GM19468 (cell line): ENCODE data around the gene GNG3.
"Not testable (repeated sequence)": the region's sequence is repeated elsewhere in the genome, so short reads cannot be mapped to it uniquely, and the experiment has no call there.

ENCODE experiments used
- ATAC-seq: cut with Tn5 transposase; IDR thresholded peaks from one replicate; pipeline ENCODE4 v1.9.1; 2021; ENCODE audit warnings: mild to moderate bottlenecking, moderate library complexity, moderate number of reproducible peaks; ENCODE audit not compliant: unreplicated experiment; ENCODE audit errors: extremely low read depth

Gene GNG3

DNA sequence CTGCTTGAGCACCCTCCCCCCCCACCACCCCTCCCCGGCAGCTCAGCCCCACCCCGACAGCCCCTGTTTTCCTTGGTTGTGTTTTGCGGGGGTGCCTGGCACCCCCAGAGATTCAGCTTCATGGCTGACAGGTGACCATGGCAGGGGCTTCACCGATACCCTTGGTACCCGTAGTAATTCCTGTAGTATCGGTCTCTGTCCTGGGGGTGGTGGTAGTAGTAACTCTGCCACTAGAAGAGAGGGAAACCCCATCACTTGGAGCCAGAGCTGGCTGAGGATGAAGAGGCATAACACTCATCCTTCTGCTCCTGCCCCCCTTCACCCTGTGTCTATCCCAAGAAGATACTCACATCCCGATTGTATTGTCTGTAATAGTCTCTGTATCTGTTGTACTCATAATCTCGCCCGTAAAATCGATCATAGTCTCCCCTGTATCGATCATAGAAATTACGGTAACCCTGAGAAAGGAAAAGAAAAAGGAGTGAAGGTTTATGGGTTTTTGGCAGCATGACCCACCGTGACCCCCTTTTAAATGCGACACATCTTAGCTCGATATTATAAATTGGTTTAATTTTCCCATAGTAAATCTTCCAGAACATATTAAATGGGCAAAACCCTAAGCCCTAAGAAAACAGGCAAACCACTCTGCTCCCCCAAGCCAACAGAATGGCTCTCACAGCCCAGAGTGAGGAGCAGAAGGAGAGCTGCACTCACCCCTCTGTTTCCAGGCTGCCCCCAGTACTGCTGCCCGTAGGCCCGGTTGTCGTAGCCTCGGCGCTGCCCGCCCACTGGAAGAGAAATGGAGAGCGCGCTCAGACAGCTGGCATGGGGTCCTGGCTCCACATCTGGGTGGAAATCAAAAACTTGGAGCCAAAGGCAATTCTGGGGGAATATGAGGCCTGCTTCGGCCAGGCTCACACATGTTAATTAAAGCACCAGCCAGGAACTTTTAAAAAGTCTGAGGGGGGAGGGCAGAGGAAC is 8.0 kb downstream of the GNG3 start:
- ATAC-seq: no peak

DNA sequence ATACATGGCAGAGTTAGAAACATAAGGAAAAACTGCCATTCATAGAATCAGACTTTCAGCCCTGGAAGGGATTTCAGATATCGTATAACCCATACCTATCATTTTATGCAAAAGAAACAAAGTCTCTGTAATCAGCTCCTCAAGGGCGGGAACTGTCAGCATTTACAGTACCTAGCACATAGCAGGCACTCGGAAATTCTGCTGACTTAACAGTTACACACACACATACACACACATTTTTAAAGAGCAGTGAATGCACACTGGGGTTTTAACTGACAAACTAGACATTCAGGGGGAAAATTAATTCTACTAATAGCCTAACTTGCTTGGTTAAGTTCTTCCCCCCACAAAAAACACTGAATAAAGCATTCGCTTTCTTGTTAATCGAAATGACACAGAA is 8.7 kb downstream of the GNG3 start:
- no peak for ATAC-seq

DNA sequence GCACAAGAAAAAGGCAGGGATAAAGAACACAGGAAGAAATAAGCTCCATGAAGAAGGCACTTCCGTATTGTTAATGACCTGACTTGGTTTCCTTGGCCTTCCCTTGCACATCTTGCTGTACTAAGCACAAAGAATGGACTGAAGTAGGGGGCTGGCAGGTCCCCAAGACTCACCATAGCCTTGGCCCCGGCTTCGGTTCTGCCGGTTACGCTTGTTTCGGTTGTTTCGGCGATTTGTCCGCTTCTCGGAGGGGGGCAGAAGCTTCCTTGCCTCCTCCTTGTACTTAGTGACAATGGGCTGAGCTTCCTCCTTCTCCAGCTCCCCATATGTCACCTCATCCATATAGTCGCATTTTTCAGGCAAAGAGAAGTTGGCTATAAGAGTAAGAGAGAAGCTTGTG is 9.3 kb downstream of the GNG3 start:
- ATAC-seq: no peak

DNA sequence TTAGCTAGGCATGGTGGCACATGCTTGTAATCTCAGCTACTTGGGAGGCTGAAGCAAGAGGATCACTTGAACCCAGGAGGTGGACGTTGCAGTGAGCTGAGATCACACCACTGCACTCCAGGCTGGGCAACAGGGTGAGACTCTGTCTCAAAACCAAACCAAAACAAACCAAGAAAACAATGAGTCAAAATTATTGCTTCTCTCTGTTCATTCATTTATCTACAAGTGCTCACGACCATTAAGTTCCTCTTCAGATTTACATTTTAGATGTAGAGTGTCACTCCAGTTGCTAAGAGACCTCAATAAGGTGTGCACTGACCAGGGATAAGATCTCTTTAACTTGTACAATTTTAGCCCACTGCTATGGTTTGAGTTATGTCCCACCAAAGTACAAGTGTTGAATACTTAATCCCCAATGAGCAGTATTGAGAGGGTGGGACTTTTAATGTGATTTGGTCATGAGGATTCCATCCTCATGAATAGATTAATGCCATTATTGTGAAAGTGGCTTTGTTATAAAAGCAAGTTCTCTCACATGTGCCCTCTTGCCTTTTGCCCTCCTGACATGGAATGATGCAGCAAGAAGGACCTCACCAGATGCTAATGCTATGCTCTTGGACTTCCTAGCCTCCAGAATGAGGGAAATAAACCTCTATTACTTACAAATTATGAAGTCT is 12.0 kb downstream of the GNG3 start:
- ATAC-seq: no peak

DNA sequence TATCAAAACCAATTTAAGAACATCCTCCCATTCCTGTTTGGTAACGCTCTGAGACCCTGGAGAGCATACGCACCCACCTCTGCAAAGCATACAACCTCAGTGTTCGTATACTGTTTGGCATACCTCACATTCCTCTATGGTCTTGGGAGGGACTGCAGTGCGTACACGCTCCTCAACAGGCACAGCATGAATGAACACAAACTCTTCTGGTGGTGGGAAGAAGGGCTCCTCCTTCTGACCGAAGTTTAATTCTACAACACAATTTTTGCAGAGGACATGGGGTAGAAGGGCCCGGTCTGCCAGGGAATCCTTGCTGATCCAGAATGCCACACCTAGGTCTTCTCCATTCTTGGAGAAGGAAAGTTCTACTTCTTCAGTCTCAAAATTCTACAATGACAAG is 14.5 kb downstream of the GNG3 start:
- no peak for ATAC-seq

DNA sequence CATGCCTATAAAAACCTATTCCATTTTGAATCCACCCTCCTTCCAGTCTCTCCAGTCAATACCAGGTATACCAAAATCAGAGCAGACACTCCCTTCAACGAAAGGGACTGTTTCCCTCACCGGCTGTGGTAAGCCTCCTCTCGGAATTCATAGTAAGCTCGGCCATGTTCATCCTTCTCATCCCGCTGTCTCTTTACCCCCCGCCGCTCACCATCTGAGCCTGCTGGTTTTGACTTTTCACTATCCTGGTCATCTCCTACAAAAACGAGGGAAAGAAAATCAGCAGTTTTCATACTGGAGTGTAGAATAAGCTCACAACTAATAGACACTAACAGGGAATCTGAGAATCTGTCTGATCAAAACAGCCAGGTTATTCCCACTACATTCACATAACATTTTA is 16.7 kb downstream of the GNG3 start:
- ATAC-seq: no peak

DNA sequence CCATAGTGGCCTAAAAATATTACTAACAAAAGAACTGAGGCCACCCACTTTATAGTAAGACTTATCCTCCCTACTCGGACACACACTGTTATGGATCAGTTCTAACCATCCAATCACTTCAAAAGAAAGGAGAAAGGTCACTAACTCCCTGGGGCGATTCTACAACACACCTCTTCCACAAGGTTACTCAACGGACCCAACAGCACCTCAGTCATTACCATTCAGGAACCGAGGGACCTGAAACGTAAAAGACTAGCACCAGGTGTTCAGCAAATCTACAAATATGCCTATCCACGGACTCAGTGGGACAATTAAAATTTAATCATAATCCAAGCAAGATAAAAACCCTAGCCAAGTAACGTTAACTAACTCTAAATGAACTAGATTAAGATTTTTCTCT is 18.2 kb downstream of the GNG3 start:
- no peak for ATAC-seq

DNA sequence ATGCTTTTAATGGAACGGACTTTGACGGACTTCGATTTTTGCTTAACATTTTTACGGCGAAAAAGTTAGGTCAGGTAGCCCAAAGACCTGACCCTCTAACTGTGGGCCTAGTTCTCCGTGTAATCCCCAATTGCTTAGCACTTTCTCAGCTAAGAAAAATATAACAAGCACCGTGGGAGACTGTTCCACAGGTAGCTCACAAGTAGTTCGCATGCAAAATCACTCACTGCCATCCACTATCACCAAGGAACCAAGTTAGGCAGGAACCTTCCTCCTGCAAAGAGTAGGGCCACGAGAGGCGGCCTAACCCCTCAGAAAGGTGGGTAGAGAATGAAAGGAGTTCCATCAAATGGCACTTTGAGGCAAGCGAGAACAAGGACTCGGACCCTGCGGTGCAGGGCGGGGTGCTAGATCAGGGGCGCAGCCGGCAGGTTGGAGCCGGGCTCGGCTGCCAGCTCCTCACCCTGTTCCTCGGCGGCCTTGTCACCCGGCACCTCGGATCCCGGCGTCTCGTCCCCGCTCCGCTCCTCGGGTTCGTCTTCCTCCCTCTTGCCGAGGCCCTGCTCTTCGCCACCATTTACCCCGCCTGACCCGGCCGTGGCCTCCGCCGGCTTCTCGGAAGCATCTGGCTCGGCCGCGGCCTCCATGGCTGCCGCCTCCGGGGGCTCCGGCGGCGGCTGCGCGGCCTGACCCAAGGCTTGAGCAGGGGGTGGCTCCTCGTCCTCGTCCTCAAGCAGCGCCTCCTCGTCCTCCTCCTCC is 18.9 kb downstream of the GNG3 start:
- ATAC-seq: peak; percentile 1

DNA sequence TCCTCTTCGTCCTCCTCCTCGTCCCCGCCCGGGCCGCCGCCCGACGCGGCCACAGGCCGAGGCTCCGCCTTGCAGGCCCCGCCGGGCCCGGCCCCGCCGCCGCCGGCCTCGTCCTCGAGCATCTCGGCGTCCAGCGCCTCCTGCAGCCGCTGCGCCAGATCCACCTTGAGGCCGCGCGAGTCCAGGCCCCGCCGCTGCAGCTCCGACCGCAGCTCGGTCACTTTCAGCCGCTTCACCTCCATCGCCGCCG is 19.4 kb downstream of the GNG3 start:
- no peak for ATAC-seq

DNA sequence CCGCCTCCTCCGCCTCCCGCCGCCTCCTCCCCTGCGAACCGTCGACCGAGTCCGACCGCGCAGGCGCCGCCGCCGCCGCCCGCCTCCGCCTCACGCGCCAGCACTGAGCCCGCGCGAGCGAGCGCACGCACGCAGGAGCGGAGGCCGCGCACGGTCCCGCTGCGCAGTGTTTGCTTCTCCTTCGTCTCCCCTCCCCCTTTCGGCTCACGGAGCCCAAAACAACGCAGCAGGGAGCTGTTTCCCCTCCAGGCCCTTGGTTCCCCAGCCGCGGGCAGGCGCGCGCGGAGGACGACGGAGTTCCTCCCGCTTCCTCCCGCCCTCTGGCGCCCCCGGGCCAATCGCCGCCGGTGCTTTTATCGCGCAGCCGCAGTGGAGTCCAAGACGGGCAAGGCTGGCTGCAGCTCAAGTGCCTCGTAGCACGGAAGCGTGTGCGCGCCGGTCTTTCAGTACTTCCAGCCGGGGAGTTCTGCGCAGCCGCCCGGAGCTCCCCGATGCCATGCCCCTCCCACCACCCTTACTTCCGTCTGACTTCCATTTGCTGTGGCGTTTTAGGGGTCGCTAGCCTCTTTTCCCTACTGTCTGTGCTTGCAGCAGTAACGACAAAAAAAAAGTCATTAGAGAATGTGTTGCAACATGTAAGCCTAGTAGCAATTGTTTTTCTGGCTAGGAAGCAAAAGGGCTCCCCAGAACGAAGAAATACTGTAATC is 19.8 kb downstream of the GNG3 start, which contains the start of gene HNRNPUL2:
Gene HNRNPUL2 (minus strand): TSS at position 293 of the 707 bp plus-strand sequence. CDS start 301 bp downstream, outside the sequence.
- peak; percentile 60 for ATAC-seq

DNA sequence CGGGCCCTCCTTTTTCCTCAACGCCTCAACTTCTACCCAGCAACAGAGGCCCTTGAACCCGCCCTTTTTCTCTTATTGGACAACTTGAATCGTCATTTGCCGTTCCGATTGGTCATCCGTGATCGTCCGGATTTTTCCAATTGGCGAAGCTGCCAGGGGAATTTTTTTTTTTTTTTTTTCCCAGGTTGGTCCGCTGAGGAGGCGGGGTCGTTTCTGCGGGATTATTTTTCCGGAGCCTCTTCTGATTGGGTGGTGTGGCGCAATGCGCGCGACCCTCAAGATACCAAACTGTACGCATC is 20.3 kb downstream of the GNG3 start:
- ATAC-seq: peak; percentile 6

DNA sequence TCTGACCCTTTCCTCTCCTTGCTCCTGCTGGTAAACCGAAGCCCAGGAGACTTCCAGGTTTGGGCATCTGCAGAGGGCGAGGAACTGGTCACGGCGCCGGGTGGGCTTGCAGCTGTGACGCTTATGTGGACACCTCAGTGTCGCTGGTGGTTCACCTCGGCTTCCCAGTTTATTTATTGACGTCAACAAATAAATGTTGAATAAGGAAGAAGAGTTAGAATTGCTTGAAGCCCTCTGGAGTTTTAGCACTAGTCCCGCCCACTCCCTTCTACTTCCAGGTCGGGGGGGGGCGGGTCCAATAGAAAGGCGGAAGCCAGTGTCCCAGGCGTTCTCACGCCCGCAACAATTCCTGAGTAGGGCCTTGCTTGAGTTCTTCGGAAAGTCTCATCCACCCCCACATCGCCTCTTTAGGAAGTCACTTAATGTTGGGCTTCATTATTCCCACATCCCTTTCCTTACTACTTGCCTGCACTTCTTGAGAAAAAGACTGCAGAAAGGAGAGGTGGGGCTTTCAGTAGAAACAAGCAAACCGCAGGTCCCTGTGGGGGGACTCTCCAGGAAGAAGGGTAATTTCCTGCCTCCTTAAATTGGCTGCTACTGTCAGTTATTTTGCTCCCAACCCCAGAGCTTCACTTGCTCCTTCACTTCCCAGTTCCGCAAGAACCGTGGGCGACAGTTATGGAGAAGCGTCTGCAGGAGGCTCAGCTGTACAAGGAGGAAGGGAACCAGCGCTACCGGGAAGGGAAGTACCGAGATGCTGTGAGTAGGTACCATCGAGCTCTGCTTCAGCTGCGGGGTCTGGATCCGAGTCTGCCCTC is 20.9 kb downstream of the GNG3 start, which contains the start of gene TTC9C:
Gene TTC9C (plus strand): TSS at position 316 of the 818 bp plus-strand sequence. CDS start 363 bp downstream, at position 679.
- no peak for ATAC-seq

DNA sequence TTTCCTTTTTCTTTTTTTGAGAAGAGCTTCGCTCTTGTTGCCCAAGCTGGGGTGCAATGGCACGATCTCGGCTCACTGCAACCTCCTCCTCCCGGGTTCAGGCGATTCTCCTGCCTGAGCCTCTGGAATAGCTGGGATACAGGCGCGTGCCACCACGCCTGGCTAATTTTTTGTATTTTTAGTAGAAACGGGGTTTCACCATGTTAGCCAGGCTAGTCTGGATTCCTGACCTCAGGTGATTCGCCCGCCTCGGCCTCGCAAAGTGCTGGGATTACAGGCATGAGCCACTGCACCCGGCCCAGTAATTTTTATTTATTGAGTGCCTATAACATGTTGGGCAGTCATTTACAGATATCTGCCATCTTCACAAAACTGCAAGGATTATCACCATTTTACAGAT is 22.6 kb downstream of the GNG3 start:
- not testable (repeated sequence) for ATAC-seq

DNA sequence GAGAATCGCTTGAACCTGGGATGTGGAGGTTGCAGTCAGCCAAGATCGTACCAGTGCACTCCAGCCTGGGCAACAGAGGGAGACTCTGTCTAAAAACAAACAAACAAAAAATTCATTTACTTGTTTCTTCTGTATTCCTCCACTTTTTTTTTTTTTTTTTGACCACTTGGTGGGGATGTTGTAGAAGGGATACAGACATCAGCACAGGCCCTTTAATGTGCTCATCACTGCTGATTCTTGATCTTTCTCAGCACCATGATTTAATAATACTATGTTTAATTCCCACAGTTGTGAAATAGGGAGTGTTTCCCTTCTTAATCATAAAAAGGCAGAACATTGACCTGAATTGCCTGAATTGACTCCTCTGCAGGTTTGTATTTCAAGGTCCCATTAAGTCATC is 25.4 kb downstream of the GNG3 start:
- no peak for ATAC-seq

DNA sequence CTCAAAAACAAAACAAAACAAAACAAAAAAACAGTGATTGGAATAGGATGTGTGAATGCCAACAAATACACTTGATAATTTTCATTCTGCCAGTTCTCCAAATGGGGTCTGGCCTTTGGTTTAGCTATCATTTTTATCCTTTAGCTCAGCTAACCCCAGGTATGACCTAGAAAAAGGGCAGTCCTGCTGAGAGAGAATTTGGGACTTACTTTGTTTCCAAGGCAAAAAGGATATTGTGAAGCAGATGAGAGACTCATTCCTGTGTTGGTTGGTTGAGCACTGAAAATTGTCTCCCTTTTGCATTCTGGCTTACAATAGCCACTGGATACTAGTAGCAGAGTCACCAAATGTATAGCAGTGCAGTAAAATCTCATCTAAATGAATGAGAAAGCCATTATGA is 29.7 kb downstream of the GNG3 start:
- ATAC-seq: no peak

DNA sequence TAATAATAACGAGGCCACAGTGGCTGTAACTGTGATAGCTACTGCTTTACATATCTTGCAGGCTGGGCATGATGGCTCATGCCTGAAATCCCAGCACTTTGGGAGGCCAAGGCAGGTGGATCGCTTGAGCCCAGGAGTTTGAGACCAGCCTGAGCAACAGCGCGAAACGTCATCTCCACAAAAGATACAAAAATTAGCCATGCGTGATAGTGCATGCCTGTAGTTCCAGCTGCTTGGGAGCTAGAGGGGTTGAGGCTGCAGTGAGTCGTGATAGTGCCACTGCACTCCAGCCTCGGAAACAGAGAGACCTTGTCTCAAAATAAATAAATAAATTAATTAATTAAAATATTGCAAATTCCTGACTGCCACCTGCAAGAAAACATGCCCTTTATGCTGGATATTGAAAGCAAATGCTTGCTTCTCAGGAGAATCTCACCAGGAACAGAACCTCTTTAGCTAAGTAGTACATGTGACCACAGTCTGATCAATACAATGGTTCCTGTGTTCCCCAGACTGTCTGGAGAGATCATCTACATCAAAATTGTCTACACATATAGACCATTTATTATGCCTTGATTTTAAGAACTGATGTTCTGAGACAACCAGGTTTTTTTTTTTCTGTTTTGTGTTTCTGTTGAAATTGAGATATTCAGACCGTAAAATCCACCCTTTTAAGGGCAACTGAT is 40.1 kb downstream of the GNG3 start:
- ATAC-seq: no peak

DNA sequence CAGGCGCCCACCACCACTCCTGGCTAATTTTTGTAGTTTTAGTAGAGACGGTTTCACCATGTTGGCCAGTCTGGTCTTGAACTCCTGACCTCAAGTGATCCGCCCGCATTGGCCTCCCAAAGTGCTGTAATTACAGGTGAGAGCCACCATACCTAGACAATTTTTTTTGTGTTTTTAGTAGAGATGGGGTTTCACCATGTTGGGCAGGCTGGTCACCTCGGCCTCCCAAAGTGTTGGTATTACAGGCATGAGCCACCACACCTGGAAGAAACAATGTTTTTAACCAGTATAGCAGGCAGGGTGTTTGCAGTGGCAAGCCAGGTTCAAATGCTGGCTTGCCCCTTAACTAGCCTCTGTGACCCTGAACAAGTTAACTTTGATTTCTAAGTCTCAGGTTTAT is 42.5 kb downstream of the GNG3 start:
- ATAC-seq: not testable (repeated sequence)

DNA sequence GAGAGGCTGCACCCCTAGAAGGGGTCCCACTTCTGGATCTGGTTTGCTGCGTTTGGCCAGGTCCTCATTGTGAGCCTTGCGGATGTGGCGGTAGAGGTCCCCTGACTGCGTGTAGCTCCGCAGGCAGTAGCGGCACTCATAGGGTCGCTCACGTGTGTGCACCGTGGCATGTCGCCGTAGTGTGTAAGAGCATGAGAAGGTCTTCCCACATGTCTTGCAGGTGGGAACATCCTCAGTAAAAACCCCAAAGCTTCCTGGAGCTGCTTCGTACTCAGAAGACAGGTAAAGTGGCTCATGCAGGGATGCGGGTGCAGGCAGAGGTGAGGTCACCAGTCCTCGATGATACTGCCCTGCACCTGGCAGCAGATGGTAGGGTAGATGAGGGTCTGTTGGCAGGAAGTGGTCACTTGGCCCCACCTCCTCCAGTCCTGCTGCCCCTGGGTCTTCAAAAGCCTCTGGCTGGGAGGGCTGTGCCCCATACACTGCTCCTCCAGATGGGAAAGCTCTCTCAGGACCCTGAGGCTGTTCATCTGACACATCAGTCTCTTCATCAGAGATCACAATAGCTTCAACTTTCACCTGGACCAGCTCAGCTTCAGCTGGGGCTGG is 44.8 kb downstream of the GNG3 start:
- no peak for ATAC-seq
